Measurements from ENCODE around the gene SFSWAP.

Gene SFSWAP

GRCh38 chr12:131836714-131837397 is 126.0 kb downstream of the SFSWAP start:
- DNase-seq = no peak

DNA sequence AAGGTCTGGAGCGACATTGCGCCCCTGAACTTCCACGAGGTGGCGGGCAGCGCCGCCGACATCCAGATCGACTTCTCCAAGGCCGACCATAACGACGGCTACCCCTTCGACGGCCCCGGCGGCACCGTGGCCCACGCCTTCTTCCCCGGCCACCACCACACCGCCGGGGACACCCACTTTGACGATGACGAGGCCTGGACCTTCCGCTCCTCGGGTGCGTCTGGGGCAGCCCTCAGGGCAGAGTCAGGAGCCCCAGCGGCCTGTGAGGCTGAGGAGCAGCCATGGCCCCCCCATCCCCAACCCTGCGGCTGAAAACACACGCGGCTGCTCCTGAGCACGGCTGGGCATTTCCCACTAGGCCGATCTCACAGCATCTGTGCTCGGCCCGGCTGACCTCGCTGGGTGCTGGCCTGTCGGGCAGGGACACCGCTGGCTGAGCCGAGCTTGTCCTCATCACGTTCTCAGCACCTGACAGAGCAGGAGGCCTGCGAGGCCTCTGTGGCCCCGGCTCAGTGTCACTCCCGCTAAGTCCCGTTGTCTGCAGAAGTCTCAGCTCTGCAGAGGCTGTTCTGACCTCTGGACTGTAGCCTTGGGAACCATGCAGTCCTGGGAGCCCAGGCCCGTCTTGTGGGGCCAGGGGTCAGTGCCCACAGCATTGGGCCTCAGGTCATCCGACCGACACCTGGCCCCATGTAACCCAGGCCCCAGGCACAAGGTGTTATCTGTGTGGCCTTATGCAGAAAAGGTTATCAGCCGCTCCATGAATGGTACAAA is 129.9 kb downstream of the SFSWAP start:
- no peak for DNase-seq

GRCh38 chr12:131841547-131841946 is 130.7 kb downstream of the SFSWAP start:
- no peak for DNase-seq

GRCh38 chr12:131842169-131842568 is 131.3 kb downstream of the SFSWAP start:
- no peak for DNase-seq

DNA sequence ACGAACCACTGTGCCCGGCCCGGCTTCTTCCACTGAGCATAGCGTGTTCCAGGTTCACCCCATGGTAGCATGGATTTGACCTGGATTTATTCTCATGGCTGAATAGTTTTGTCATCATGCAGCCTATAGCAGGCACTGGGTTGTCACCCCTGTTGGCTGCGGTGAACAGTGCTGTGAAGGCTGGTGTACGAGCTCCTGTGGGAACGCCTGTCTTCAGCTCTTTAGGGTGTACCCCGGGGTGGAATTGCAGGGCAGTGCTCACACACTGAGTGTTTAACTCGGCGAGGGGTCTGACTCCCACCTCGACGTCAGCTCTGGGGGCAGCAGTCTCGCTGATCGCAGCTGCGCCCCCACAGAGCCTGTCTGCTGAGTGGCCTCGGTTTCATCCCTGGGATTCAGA is 132.6 kb downstream of the SFSWAP start:
- no peak for DNase-seq

- no peak for DNase-seq
Observed at GRCh38 chr12:131844140-131844539, 133.2 kb downstream of the SFSWAP start.

DNA sequence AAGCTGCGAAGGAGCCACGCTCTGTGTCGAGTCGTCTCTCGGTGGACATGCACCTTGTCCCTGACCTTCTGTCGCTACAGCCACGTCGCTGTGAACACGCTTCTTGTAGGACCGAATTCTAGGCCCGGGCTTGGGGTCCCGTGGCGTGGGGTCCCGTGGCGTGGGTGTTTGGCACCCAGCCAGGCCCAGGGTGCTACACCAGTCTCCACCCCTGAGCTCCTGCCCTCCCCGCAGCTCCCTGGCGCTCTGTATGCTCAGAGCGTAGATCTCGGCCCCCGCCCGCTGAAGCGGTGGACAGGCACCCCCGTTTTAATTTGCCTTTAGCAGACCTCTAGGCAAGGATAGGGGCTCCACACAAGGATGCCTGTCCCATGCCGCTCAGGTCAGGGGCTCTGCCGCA is 133.8 kb downstream of the SFSWAP start:
- DNase-seq = no peak

DNA sequence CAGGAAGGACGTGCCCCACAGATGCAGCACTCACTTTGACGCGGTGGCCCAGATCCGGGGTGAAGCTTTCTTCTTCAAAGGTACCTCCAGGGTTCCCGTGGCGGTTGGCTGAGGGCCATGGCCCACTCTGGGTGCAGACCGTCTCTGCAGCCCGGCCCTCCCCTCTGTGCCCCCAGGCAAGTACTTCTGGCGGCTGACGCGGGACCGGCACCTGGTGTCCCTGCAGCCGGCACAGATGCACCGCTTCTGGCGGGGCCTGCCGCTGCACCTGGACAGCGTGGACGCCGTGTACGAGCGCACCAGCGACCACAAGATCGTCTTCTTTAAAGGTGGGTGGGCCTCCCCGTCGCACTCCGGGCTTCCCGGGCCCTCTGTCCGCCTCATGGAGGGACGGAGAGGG is 134.2 kb downstream of the SFSWAP start:
- no peak for DNase-seq

DNA sequence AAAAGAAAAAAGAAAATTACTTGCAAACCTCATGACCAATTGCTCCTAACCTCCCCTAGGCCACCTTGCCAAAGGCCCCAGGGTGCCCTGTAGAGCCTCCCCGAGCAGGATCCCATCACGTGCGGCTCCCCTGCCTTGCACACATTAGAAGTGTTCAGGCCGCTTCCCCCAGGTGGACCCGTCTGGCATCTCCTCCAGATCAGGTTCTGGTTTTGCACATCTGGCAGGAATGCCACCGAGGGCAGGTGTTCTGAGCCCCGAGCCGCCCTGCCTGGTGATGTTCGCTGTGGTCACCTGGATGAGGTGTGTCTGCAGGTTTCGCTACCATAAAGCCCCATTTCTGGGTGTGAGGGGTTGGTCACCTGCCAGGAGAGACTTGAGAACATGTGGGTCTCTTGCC is 136.6 kb downstream of the SFSWAP start:
- no peak for DNase-seq

- DNase-seq = no peak
Observed at GRCh38 chr12:131848753-131849152, 137.9 kb downstream of the SFSWAP start.

All from NCI-H1417 (cell line).